Measurements from ENCODE around the gene GATA1.
"Not testable (repeated sequence)": the region's sequence is repeated elsewhere in the genome, so short reads cannot be mapped to it uniquely, and the experiment has no call there.

The GATA1 gene

DNA sequence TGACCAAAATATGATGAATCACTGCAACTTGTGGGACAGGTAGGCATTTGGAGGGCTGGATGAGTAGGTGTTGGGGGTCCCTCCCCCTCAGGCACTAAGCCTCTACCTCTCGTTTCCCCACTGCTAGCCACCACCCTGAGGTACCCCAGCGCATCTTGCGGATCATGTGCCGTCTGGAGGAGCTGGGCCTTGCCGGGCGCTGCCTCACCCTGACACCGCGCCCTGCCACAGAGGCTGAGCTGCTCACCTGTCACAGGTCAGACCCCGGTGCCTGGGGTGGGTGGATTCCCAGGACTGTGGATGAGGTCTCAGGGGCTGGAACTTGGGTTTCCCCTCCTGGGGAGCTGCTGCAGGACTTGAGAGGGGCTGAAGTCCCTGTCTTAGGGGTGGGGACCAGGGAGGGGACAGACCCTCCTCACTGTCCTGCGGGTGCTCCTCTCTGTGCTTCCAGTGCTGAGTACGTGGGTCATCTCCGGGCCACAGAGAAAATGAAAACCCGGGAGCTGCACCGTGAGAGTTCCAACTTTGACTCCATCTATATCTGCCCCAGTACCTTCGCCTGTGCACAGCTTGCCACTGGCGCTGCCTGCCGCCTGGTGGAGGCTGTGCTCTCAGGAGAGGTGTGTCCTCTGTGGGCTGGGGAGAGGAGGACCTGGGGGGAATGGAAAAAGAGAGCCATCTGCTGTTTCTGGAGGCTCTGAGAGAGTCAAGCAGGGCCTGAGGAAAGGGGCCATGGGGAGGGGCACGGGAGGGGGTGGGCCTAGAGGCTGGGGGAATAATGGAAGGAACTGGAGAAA, 29.8 kb downstream of the GATA1 start:
- FAIRE-seq, result no peak

DNA sequence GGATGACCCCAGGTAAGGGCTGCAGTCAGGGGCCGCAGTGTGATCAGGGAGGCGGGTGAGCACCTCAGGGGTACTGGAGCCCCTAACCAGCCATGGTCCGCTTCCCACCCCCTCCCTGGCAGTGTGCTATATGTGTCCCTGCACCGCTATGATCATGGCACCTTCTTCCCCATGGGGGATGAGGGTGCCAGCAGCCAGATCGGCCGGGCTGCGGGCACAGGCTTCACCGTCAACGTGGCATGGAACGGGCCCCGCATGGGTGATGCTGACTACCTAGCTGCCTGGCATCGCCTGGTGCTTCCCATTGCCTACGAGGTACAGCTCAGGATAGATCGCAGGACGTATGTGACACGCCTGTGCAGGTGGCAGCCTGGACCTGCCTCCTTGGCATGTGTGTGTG, 31.7 kb downstream of the GATA1 start:
- no peak for FAIRE-seq

DNA sequence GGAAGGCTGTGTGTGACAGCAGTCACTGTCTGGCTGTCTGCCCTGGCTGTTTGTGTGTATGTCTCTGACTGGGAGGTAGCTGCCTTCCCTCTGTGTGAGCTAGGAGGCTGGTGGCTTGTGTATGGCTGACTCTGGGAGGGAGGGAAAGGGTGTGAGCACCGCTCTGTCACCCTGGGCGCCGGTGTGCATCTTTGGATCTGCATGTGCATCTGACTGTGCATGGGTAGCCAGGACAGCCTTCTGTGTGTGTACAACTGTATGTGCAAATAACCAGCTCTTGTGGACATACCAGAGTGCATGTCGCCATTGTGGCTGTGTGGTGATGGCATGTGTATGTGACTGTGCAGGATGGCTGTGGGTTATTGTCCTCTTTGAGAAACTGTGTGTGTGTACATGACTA, 32.5 kb downstream of the GATA1 start:
- FAIRE-seq, result no peak

DNA sequence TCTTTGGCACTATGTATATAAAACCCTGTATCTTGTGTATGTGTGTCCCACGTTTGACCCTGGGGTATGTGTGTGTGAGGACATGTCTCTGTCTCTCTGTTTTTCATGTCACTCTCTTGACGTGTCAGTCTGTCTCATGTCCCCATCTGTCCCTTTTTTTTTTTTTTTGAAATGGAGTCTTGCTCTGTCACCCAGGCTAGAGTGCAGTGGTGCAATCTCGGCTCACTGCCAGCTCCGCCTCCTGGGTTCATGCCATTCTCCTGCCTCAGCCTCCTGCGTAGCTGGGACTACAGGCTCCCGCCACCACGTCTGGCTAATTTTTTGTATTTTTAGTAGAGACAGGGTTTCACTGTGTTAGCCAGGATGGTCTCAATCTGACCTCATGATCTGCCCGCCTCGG, 33.0 kb downstream of the GATA1 start:
- not testable (repeated sequence) for FAIRE-seq

DNA sequence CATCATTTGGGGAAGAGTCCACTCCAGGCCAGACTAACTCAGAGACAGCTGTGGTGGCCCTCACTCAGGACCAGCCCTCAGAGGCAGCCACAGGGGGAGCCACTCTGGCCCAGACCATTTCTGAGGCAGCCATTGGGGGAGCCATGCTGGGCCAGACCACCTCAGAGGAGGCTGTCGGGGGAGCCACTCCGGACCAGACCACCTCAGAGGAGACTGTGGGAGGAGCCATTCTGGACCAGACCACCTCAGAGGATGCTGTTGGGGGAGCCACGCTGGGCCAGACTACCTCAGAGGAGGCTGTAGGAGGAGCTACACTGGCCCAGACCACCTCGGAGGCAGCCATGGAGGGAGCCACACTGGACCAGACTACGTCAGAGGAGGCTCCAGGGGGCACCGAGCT, 36.7 kb downstream of the GATA1 start:
- FAIRE-seq, result no peak

DNA sequence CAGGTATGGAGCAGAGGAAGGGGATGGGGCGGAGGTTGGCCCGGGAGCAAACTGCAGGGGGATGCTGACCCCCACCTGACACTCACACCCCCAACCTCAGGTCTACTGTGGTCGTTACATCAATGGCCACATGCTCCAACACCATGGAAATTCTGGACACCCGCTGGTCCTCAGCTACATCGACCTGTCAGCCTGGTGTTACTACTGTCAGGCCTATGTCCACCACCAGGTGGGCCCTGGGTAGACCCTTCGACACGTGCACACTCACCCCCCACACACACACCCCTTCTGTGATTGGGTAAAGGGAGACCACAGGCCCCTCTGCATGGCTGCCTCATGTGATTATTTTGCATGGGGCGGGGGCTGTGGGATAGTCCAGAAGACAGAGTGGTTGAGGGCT, 37.7 kb downstream of the GATA1 start:
- no peak for FAIRE-seq

DNA sequence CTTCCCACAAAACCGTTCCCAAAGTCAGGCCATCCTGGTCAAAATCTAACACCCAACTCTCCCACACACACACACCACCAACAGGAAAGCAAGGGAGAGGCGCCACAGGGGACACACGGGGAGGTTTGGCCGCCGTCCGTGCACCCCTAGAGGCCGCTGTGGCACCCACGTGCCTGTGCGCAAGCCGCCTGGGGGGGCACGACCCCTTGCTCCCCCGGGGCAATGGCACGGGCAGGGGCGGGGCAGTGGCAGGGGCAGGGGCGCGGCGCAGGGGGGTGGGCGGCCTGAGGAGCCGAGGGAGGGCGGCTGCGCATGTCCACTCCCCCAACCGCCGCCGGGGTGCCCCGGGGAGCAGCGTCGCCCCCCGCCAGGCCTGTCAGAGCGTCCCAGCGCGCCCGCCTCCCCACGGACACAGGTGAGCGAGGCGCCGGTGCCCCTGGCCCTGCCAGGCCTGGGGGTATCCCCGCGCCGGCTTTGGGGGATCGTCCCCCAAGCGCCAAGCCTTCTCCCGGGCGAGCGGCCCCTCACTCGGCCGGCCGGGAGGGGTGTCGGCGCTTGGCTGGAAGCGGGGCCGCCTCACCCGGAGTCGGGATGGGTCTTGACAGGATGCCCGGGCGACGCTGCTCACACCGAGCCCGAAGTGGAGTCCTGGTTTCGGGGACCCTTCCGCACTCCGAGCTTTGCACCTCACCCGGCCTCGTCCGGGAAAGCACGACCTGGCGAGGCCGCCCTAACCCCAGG, 39.9 kb downstream of the GATA1 start, which contains the start of gene ERAS:
TSS of gene ERAS (plus strand) at position 379 of the 741 bp plus-strand sequence. CDS start 2,611 bp downstream, outside the sequence.
- FAIRE-seq, result no peak

DNA sequence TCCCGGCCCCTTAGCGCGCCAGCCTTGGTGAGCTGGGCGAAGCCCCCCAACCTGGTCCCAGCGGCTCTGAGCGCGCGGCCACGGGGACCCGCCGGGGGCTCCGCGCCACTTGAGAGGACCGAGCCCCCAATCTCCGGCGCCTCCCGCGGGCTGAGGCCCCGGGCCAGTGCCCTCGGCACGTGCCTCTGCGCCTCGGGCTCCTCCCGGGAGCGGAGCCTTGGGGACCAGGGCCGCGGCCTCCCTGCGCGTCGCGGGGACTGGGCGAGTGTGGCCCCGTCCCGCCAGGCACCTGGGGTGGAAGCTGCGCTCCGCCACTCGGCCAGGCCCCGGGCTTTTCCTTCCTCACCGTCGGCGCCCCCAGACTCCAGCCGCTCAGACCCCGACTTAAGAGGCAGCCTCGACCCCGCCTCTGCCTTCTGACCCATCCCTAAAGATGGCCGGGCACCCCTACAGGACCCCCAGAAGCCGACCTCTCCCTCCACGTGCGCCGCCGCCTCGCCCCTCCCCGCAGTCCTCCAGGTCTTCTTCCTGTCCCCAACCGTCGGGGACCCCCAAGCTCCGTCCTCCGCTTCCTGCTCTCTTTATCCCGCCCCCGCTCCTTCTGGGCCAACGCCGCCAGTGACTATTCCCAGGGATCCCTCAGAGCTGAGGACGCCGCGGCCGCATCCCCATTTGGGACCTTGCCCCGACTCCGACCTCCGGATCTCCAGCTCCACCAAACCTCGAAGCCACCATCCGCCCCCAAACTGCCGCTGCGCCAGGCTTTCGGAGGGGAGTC, 40.7 kb downstream of the GATA1 start:
- FAIRE-seq, result no peak

DNA sequence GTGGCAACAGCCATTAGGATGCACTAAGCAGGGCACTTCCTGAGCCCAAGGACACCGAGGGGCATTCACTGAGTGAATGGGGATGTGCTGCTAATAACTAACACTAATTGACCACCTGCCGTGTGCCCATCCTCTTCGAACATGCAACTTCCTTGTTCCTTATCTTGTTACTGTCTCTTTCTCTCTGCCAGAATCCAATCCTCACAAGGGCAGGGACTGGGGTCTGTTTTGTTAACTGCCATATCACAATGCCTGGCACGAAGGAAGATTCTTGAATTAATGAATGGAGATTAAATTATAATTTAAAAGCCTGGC, 41.2 kb downstream of the GATA1 start:
- no peak for FAIRE-seq

DNA sequence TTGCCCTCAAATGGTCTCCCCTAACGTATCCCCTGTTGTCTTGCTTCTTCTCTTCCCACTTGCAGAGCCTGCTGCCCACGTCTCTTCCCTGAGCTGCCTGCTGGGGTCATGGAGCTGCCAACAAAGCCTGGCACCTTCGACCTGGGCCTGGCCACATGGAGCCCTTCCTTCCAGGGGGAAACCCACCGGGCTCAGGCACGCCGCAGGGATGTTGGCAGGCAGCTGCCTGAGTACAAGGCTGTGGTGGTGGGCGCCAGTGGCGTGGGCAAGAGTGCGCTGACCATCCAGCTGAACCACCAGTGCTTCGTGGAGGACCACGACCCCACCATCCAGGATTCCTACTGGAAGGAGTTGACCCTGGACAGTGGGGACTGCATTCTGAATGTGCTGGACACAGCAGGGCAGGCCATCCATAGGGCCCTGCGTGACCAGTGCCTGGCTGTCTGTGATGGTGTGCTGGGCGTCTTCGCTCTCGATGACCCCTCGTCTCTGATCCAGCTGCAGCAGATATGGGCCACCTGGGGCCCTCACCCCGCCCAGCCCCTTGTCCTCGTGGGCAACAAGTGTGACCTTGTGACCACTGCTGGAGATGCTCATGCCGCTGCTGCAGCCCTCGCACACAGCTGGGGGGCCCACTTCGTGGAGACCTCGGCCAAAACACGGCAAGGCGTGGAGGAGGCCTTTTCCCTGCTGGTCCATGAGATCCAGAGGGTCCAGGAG, 42.8 kb downstream of the GATA1 start:
- FAIRE-seq, result no peak

DNA sequence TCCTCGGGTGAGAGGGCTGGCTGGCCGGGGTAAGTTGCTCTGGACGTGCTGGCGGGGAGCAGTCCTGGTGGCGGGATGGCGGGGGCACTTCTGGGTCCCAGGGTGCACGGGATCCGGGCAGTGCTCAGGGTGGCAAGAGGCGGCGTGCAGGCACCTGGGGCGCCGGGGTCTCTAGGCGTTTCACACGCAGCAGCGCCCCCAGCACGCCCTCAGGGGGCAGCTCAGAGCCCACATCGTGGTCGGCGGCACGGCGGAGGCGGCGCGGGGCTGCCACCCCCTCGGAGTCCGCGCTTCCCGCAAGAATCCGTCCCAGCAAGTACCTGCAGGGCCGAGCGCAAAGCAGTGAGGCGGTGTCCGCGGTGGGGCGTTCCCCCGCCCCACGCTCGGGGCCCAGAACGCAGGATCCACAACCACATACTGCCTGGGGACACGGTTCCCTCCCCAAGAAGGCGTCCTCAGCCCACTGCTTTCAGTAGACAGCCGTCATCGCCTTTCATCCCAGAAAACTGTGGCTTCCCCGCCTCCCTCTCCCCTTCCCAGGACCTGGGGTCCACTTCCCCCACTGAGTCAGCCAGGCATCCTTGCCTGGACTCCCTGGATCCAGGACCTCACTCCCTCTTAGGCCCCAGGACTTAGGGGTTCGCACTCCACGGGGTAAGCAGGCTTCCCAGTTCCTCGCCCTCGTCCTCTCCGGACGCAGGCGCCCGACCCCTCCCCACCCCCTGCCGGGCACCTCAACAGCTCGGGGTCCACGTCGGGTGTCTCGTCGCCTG, 44.9 kb downstream of the GATA1 start:
- FAIRE-seq, result no peak

DNA sequence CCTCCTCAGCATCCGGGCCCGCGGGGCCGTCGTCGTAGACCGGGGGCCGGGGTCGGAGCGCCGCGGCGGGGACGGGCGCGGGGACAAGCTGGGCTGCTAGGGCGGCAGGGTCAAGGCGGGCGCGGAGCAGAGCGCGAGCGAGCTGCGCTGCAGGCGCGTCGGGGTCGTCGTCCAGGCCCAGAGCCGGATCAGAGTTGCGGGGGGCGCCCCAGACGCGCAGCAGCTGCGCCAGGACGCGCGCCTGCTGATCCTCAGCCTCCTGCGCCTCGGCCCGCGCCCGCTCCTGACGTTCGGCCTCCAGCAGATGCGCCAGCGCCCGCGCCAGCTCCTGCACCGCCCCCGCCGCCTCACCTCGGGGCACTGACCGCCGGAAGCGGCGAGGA, 45.5 kb downstream of the GATA1 start:
- FAIRE-seq, result no peak

DNA sequence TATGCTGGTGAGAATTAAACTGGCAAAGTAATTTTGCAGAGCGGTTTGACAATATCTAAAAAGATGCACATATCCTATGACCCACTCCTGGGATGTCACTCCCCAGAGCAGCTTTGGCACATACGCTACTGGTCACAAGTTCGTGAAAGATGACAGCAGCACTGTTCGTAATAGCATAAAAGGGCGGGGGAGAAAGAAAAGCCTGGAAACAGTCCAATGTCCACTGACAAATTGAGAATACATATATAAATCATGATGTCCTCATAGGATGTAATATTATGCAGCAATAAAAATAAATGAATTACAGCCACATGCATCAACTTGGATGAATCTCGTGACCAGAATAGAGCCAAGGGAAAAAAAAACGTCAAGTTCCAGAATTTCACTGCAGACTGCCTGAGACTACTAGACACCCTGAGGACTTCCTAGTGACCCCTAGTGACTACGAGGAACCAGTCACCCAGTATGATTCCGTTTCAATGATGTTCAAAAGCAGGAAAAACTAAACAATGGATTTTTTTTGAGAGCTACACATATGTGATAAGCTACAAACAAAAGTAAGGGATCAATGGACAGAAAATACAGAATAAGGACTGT, 47.2 kb downstream of the GATA1 start:
- FAIRE-seq, result peak; percentile 97

DNA sequence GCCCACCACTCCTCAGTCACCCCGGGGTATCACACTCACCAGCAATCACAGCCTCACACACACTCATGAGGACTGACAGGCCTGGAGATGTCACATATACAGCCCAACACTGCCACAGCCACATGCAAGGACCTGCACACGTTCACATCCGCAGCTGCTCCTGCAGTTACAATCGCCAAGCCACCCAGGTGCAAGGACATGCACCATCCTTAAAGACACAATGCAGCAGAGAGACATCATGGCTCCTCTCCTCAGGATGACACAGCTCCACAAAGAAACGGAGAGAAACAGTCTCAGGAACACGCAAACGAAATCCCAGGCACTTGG, 48.0 kb downstream of the GATA1 start:
- no peak for FAIRE-seq

DNA sequence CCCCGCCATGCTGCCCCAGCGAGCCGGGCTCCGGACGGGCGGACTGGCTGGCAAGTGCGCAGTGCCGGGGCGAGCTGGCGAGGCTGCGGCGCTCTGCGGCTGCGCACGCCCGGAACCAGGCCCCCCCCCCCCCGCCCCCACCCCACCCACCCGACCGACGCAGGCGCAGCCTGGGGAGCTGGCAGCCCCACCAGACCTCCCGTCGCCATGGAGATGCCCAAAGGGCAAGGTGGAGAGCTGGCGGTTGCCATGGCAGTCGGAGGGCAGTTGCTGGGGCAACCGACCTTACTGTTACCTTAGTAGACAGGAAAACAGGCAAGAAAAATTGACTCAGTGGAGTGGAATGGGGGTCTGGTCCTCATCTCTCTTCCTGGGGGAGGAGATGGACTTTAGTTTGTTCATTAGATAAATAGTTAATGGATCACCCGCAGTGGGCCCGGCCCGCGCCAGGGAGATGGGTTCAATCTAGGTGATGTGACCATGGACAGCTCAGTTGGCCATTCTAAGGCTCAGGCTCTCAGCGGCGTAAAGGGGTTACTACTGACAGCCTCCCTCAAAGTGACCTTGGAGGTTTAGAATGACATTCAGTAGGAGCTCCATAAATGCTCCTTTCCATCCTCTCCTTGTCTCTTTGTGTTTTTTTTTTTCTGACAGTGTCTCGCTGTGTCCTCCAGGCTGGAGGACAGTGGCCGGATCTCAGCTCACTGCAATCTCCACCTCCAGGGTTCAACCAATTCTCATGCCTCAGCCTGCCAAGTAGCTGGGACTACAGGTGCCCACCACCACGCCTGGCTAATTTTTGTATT, 49.3 kb downstream of the GATA1 start, which contains the start of gene PCSK1N:
TSS of gene PCSK1N (minus strand) at position 87 of the 806 bp plus-strand sequence. CDS start at position 9, 78 bp downstream.
- no peak for FAIRE-seq

DNA sequence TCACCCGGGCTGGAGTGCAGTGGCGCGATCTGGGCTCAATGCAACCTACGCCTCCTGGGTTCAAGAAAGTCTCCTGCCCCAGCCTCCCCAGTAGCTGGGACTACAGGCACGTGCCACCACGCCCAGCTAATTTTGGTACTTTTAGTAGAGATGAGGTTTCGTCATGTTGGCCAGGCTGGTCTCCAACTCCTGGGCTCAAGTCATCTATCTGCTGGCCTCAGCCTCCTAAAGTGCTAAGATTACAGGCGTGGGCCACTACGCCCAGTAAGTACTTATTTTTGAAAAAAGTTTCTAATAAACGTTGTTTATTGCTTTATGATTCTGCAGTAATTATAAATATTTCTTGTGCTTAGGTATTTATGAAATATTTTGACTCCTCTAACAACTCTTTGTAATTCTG, 53.3 kb downstream of the GATA1 start:
- FAIRE-seq, result no peak
